Neural cell (in vitro differentiated cells): ENCODE measurements around the gene KRTAP5-9.

ENCODE experiments used
- EP300 ChIP-seq: fragments of 450-650 bp; conservative IDR thresholded peaks from 2 replicates; pipeline ENCODE4 v1.6.1; 2014; ENCODE audit warnings: antibody characterized with exemption, mild to moderate bottlenecking, moderate library complexity; ENCODE audit not compliant: poor library complexity, severe bottlenecking
- EZH2 ChIP-seq: fragments of 200-600, 300-800 bp; shearing (Covaris generic), sonication (generic); IDR thresholded peaks from 2 replicates; pipeline ENCODE4 v1.6.1; 2014; ENCODE audit warnings: antibody characterized with exemption, low read length, borderline replicate concordance, mild to moderate bottlenecking; ENCODE audit not compliant: insufficient read depth, poor library complexity, severe bottlenecking
- POLR2AphosphoS5 ChIP-seq: IDR thresholded peaks from 2 replicates; pipeline ENCODE4 v1.6.1; 2012
- TF ChIP-seq, protein P1 (sequence below): fragments of 450-650 bp; IDR thresholded peaks from 2 replicates; pipeline ENCODE4 v1.5.1; 2014; ENCODE audit warnings: antibody characterized with exemption, mild to moderate bottlenecking, moderate library complexity; ENCODE audit not compliant: poor library complexity, severe bottlenecking

DNA sequence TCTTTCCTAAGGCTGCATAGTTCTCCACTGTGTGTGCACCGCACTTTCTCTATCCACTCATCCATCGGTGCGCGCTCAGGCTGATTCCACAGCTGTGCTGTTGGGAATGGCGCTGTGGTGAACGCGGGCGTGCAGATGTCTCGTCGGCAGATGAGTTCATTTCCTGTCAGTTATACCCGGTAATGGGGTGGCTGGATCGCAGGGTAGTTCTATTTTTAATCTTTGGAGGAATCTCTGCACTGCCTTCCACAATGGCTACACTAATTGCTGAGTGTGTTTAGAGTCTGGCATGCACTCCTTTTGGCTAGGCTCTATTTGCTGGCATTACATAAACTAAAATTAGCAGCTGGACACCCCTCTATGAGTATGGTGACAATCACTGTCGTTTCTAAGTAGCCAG is 49.1 kb upstream of the KRTAP5-9 start:
- TF ChIP-seq, protein P1, sequence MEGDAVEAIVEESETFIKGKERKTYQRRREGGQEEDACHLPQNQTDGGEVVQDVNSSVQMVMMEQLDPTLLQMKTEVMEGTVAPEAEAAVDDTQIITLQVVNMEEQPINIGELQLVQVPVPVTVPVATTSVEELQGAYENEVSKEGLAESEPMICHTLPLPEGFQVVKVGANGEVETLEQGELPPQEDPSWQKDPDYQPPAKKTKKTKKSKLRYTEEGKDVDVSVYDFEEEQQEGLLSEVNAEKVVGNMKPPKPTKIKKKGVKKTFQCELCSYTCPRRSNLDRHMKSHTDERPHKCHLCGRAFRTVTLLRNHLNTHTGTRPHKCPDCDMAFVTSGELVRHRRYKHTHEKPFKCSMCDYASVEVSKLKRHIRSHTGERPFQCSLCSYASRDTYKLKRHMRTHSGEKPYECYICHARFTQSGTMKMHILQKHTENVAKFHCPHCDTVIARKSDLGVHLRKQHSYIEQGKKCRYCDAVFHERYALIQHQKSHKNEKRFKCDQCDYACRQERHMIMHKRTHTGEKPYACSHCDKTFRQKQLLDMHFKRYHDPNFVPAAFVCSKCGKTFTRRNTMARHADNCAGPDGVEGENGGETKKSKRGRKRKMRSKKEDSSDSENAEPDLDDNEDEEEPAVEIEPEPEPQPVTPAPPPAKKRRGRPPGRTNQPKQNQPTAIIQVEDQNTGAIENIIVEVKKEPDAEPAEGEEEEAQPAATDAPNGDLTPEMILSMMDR, result no peak
- no peak for TF ChIP-seq EP300
- no peak for TF ChIP-seq EZH2
- TF ChIP-seq POLR2AphosphoS5, result no peak
